ENCODE measurements around the gene PDGFD. TPM values are rescaled to one million over a fixed set of nuclear protein-coding genes. Genes with fewer than 3 reads are reported as not detected.

Gene PDGFD
- polyA plus RNA-seq, 1 donor from 2014 or later, result 1.0 TPM

GRCh38 chr11:104191124-104191523, 27.2 kb upstream of the PDGFD start:
- Histone ChIP-seq H3K4me3 (ENCODE audit: low read length) (no peak overlapping the region), H3F3A (ENCODE audit: insufficient read depth, low read length, poor library complexity, severe bottlenecking) (no peaks in the 10 kb centered on the region), H3K9ac (ENCODE audit: low read length) (no peak overlapping the region), H3K9me3 (ENCODE audit: low read length) (no peaks in the 10 kb centered on the region), H4K20me1 (ENCODE audit: insufficient read depth) (no peaks in the 10 kb centered on the region), H2AFZ (ENCODE audit: low read depth, low read length) (no peak overlapping the region), H3K36me3 (ENCODE audit: insufficient read depth, low read length) (no peaks in the 10 kb centered on the region), H3K79me2 (replicated peaks; ENCODE audit: insufficient read depth, low read length) (no peaks in the 10 kb centered on the region), H3K27me3 (ENCODE audit: insufficient read depth, low read depth, low read length) (no peaks in the 10 kb centered on the region), H3K4me2 (ENCODE audit: low read length) (no peak overlapping the region), H3K27ac (ENCODE audit: low read length) (no peak overlapping the region), H3K9me2 (ENCODE audit: insufficient read depth, low read length) (no peaks in the 10 kb centered on the region)
- TF ChIP-seq MXI1 (conservative IDR thresholded peaks at IDR 0.05; ENCODE audit: poor library complexity, severe bottlenecking) (no peak), EP300 (conservative IDR thresholded peaks at IDR 0.05; ENCODE audit: poor library complexity, severe bottlenecking) (no peak), EZH2 (IDR thresholded peaks at IDR 0.05; ENCODE audit: borderline replicate concordance, insufficient read depth, low read length, poor library complexity, severe bottlenecking) (no peak), TAF1 (IDR thresholded peaks at IDR 0.05; ENCODE audit: low read depth) (no peak), POLR2AphosphoS5 (IDR thresholded peaks at IDR 0.05) (no peak), CTCF (IDR thresholded peaks at IDR 0.05; ENCODE audit: poor library complexity, severe bottlenecking) (no peak), SMC3 (conservative IDR thresholded peaks at IDR 0.05; ENCODE audit: poor library complexity) (no peak), RAD21 (conservative IDR thresholded peaks at IDR 0.05) (no peak)
- TF ChIP-seq, protein P1, sequence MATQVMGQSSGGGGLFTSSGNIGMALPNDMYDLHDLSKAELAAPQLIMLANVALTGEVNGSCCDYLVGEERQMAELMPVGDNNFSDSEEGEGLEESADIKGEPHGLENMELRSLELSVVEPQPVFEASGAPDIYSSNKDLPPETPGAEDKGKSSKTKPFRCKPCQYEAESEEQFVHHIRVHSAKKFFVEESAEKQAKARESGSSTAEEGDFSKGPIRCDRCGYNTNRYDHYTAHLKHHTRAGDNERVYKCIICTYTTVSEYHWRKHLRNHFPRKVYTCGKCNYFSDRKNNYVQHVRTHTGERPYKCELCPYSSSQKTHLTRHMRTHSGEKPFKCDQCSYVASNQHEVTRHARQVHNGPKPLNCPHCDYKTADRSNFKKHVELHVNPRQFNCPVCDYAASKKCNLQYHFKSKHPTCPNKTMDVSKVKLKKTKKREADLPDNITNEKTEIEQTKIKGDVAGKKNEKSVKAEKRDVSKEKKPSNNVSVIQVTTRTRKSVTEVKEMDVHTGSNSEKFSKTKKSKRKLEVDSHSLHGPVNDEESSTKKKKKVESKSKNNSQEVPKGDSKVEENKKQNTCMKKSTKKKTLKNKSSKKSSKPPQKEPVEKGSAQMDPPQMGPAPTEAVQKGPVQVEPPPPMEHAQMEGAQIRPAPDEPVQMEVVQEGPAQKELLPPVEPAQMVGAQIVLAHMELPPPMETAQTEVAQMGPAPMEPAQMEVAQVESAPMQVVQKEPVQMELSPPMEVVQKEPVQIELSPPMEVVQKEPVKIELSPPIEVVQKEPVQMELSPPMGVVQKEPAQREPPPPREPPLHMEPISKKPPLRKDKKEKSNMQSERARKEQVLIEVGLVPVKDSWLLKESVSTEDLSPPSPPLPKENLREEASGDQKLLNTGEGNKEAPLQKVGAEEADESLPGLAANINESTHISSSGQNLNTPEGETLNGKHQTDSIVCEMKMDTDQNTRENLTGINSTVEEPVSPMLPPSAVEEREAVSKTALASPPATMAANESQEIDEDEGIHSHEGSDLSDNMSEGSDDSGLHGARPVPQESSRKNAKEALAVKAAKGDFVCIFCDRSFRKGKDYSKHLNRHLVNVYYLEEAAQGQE (IDR thresholded peaks at IDR 0.05; ENCODE audit: borderline replicate concordance), result no peak

- Histone ChIP-seq H3K27me3 (ENCODE audit: insufficient read depth, low read depth, low read length) (no peaks in the 10 kb centered on the region), H3K4me3 (ENCODE audit: low read length) (no peak overlapping the region), H3K9me3 (ENCODE audit: low read length) (no peaks in the 10 kb centered on the region), H3K36me3 (ENCODE audit: insufficient read depth, low read length) (no peaks in the 10 kb centered on the region), H3K4me2 (ENCODE audit: low read length) (no peak overlapping the region), H3K79me2 (replicated peaks; ENCODE audit: insufficient read depth, low read length) (no peaks in the 10 kb centered on the region), H3K9me2 (ENCODE audit: insufficient read depth, low read length) (no peaks in the 10 kb centered on the region), H3K9ac (ENCODE audit: low read length) (no peak overlapping the region), H3K27ac (ENCODE audit: low read length) (no peak overlapping the region), H4K20me1 (ENCODE audit: insufficient read depth) (no peaks in the 10 kb centered on the region), H2AFZ (ENCODE audit: low read depth, low read length) (no peak overlapping the region), H3F3A (ENCODE audit: insufficient read depth, low read length, poor library complexity, severe bottlenecking) (no peaks in the 10 kb centered on the region)
- TF ChIP-seq, protein P1 (IDR thresholded peaks at IDR 0.05; ENCODE audit: borderline replicate concordance), result no peak
- TF ChIP-seq TAF1 (IDR thresholded peaks at IDR 0.05; ENCODE audit: low read depth) (no peak), EP300 (conservative IDR thresholded peaks at IDR 0.05; ENCODE audit: poor library complexity, severe bottlenecking) (no peak), RAD21 (conservative IDR thresholded peaks at IDR 0.05) (no peak), MXI1 (conservative IDR thresholded peaks at IDR 0.05; ENCODE audit: poor library complexity, severe bottlenecking) (no peak), CTCF (IDR thresholded peaks at IDR 0.05; ENCODE audit: poor library complexity, severe bottlenecking) (no peak), EZH2 (IDR thresholded peaks at IDR 0.05; ENCODE audit: borderline replicate concordance, insufficient read depth, low read length, poor library complexity, severe bottlenecking) (no peak), POLR2AphosphoS5 (IDR thresholded peaks at IDR 0.05) (no peak), SMC3 (conservative IDR thresholded peaks at IDR 0.05; ENCODE audit: poor library complexity) (no peak)
Observed at GRCh38 chr11:104183593-104183992, 19.6 kb upstream of the PDGFD start.

Data from neural cell (in vitro differentiated cells).